Lower leg skin (tissue), 4 donors: Measurements from ENCODE around the gene RPTOR. TPM values are rescaled to one million over a fixed set of nuclear protein-coding genes. Genes with fewer than 3 reads are reported as not detected.

ENCODE experiments used
- DNase-seq, 2 donors: peaks; one replicate each; pipeline ENCODE4 v3.0.0-alpha.2; 2019; ENCODE audit warnings: low spot score in 2 of 2
- H3K4me3 ChIP-seq: fragments of 200-600 bp; sonication (generic); 2 replicates; pipeline ENCODE4 v1.5.1; 2017; ENCODE audit warnings: mild to moderate bottlenecking, low read depth; ENCODE audit not compliant: poor library complexity, severe bottlenecking
- CTCF ChIP-seq, 3 donors: fragments of 450-650 bp; IDR thresholded peaks; one replicate each; pipeline ENCODE4 v1.5.1; 2016; ENCODE audit warnings: antibody characterized with exemption in 3 of 3, mild to moderate bottlenecking in 3 of 3, moderate library complexity in 2 of 3
- POLR2A ChIP-seq, 2 donors: fragments of 450-650 bp; IDR thresholded peaks; one replicate each; pipeline ENCODE4 v1.6.1; 2016 to 2017; ENCODE audit warnings: antibody characterized with exemption in 2 of 2, mild to moderate bottlenecking in 1 of 2, moderate library complexity in 1 of 2
- WGBS, 2 donors: methylation state at CpG; one replicate each; pipeline ENCODE4 v1.1.5; 2018; 5-methylcytosine and 5-hydroxymethylcytosine counted together
- intact Hi-C: fragments of 100-400 bp; cut with DNase I; formaldehyde crosslinking; loops from one replicate; pipeline ENCODE4 v1.15.0; 2023; ENCODE audit warnings: low total_unique reads
- total RNA-seq, 4 donors: library from RNA; depleted of rRNA; stranded (reverse); fragments of >200 nt; gene quantifications; one replicate each; pipeline ENCODE4 v1.1.0, GENCODE V29; 2016

RPTOR gene
- total RNA-seq, 4 donors from 2014 or later = 30.7 to 68.2 (median 39.8) TPM

- H3K4me3 ChIP-seq = no peak overlapping the region
- peak in 1 of 2 donors; percentile 71 for DNase-seq
- intact Hi-C loops = no loop called here
- WGBS, 2 donors = 96 to 97% methylated on average over 27 of the region's 27 CpGs
- TF ChIP-seq POLR2A (IDR thresholded peaks at IDR 0.05) (no peak), CTCF (IDR thresholded peaks at IDR 0.05) (no peak)
Observed at GRCh38 chr17:80830020-80830780, 285.6 kb downstream of the RPTOR start.

- H3K4me3 ChIP-seq = no peak overlapping the region
- 92 to 97% methylated on average over 6 of the region's 6 CpGs for WGBS, 2 donors
- peak in 1 of 2 donors; percentile 64 for DNase-seq
- intact Hi-C loops = no loop called here
- TF ChIP-seq CTCF (IDR thresholded peaks at IDR 0.05) = no peak
- no peak for TF ChIP-seq POLR2A (IDR thresholded peaks at IDR 0.05)
Observed at GRCh38 chr17:80831491-80831890, 286.9 kb downstream of the RPTOR start.

- WGBS, 2 donors = 76 to 80% methylated on average over 12 of the region's 12 CpGs
- peak overlapping the region; percentile 0 for H3K4me3 ChIP-seq
- no peak for DNase-seq
- intact Hi-C loops = no loop called here
- TF ChIP-seq CTCF (IDR thresholded peaks at IDR 0.05) = no peak
- no peak for TF ChIP-seq POLR2A (IDR thresholded peaks at IDR 0.05)
Observed at GRCh38 chr17:80832266-80832676, 287.6 kb downstream of the RPTOR start.

- TF ChIP-seq CTCF (IDR thresholded peaks at IDR 0.05) (no peak), POLR2A (IDR thresholded peaks at IDR 0.05) (no peak)
- H3K4me3 ChIP-seq = peak overlapping the region; percentile 0
- intact Hi-C loops = no loop called here
- DNase-seq = peak; percentile 87 to 97
- 1 to 2% methylated on average over 25 of the region's 25 CpGs for WGBS, 2 donors
Observed at GRCh38 chr17:80832888-80833583, 288.4 kb downstream of the RPTOR start.

- peak; percentile 53 to 93 for DNase-seq
- no peak overlapping the region for H3K4me3 ChIP-seq
- intact Hi-C loops = no loop called here
- TF ChIP-seq POLR2A (IDR thresholded peaks at IDR 0.05) (no peak), CTCF (IDR thresholded peaks at IDR 0.05) (no peak)
- WGBS, 2 donors = 72 to 75% methylated on average over 42 of the region's 42 CpGs
Observed at GRCh38 chr17:80833952-80834892, 289.6 kb downstream of the RPTOR start.
